ENCODE results near the gene MVB12B.

DNA sequence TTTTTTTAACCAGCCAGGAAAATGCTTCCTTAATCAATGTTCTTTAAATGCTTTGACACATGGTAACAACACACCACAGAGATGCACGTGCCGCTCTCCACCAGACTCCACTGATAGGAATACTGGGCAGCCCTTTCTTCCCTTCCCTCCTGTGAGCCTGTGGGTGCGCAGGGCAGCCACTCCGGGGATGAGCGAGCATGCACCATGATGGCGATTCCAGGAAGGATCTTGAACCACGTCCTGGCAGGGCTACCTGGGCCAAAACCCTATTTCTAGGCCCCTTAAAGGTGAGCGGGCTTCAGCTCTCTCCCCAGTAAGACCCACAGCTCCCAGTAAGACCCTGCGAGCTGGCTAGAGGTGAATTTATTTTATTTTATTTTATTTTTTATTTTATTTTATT is 128.2 kb downstream of the MVB12B start:
- TF ChIP-seq, protein P1, sequence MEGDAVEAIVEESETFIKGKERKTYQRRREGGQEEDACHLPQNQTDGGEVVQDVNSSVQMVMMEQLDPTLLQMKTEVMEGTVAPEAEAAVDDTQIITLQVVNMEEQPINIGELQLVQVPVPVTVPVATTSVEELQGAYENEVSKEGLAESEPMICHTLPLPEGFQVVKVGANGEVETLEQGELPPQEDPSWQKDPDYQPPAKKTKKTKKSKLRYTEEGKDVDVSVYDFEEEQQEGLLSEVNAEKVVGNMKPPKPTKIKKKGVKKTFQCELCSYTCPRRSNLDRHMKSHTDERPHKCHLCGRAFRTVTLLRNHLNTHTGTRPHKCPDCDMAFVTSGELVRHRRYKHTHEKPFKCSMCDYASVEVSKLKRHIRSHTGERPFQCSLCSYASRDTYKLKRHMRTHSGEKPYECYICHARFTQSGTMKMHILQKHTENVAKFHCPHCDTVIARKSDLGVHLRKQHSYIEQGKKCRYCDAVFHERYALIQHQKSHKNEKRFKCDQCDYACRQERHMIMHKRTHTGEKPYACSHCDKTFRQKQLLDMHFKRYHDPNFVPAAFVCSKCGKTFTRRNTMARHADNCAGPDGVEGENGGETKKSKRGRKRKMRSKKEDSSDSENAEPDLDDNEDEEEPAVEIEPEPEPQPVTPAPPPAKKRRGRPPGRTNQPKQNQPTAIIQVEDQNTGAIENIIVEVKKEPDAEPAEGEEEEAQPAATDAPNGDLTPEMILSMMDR (IDR thresholded peaks at IDR 0.05) = no peak
- no peak for TF ChIP-seq POLR2A (IDR thresholded peaks at IDR 0.05)

Measured in testis (tissue), 2 donors.